ENCODE measurements around the gene RAI1. TPM values are rescaled to one million over a fixed set of nuclear protein-coding genes. Genes with fewer than 3 reads are reported as not detected.
A peak's percentile ranks its signal among the peaks of the same experiment; 100 is the strongest.

Gene RAI1
- total and polyA plus RNA-seq, 2 of the 8 experiments (the other 6 are each of a cell fraction or from before 2014, with no cell fraction given) = 0.39 to 1.2 TPM

DNA sequence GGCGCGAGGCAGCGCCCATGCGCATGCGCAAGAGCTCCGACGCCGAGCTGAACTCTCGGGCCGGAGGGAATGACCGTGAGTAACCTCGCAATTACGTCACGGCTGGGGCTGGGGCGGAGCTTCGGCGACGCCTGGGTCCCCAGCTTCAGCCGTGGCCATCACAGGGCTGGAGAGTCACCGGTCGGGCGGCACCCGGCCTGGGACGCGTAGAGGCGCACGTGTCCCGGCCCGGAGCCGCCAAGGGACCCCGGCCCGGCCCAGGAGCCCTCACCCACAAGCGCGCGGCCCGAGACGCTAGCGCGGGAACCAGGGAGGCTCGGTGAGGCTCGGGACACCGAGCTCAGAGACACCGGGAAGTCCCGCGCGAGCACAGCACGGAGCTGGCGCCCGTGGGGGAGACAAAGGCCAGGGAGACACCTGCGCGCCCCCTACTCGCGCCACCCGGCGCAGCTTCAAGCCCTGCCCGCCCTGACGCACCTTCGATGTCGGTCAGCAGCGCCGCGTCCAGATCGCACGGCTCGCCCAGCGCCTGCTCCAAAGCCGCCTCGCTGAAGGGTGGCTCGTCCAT is 155.1 kb downstream of the RAI1 start:
- no peak overlapping the region for H2BK120ac ChIP-seq (replicated peaks; ENCODE audit: low read depth, low read length)
- peak overlapping the region; percentile 93 for H2AK5ac ChIP-seq (ENCODE audit: low read depth, low read length)
- H3K27ac ChIP-seq (ENCODE audit: low read depth, low read length) = peak overlapping the region; percentile 93
- H4K20me1 ChIP-seq (replicated peaks in 1 of 2; ENCODE audit: control insufficient read depth in 1 of 2, insufficient read depth in 2 of 2, low read length in 2 of 2) = peaks cover 22% of the 10 kb centered on the region in 2 experiments
- H2AFZ ChIP-seq (ENCODE audit: low read length) = no peak overlapping the region
- no peak overlapping the region for H2BK15ac ChIP-seq (ENCODE audit: low read length)
- H2BK12ac ChIP-seq (ENCODE audit: low read depth, low read length) = peak overlapping the region; percentile 97; the same call in 1 of the 2 replicates
- peak overlapping the region; percentile 98 for H4K8ac ChIP-seq (ENCODE audit: extremely low read depth, insufficient read depth, low read length)
- peak overlapping the region; percentile 96 to 99 (median 99) for H3K9ac ChIP-seq (replicated peaks in 1 of 4; ENCODE audit: extremely low read depth in 1 of 4, low read depth in 3 of 4, low read length in 3 of 4)
- H3K4me1 ChIP-seq (replicated peaks in 1 of 4; ENCODE audit: control insufficient read depth in 3 of 4, insufficient read depth in 4 of 4, low read length in 3 of 4) = peaks cover 19 to 48% (median 39%) of the 10 kb centered on the region in 4 experiments
- peaks cover 0 to 10% (median under 1%) of the 10 kb centered on the region in 4 experiments; a peak in 4 of 8 replicates for H3K36me3 ChIP-seq (ENCODE audit: control insufficient read depth in 2 of 4, insufficient read depth in 4 of 4, low read length in 3 of 4)
- H3K18ac ChIP-seq (ENCODE audit: extremely low read depth, low read length) = peak overlapping the region; percentile 99
- peak; percentile 89 to 99 for DNase-seq (ENCODE audit: low read depth in 1 of 2, low spot score in 2 of 2)
- no peak overlapping the region for H3K23ac ChIP-seq (ENCODE audit: insufficient read length)
- H3K4me3 ChIP-seq (ENCODE audit: extremely low read depth in 1 of 4, insufficient read depth in 2 of 4, low read depth in 3 of 4, low read length in 4 of 4) = peak overlapping the region; percentile 81 to 99 (median 96)
- FAIRE-seq = no peak
- no peaks in the 10 kb centered on the region for H3K27me3 ChIP-seq (replicated peaks in 1 of 4; ENCODE audit: control insufficient read depth in 3 of 4, extremely low read depth in 1 of 4, insufficient read depth in 3 of 4, low read length in 3 of 4)
- peak overlapping the region; percentile 63 for H4K5ac ChIP-seq (ENCODE audit: insufficient read length, low read depth, low read length)
- H3K79me2 ChIP-seq (ENCODE audit: control insufficient read depth in 1 of 2, insufficient read depth in 2 of 2, low read length in 2 of 2) = peaks cover 26 to 43% of the 10 kb centered on the region in 2 experiments
- peak overlapping the region; percentile 99 for H2BK5ac ChIP-seq (ENCODE audit: low read depth, low read length)
- POLR2A ChIA-PET (ENCODE audit: partially characterized antibody) = interaction anchor here (0.7 to 18.4 kb wide), 35 partner anchors 9 to 342 kb away, joined by 3 to 532 read pairs (median 5); no protein-coding TSS in a partner anchor
- H3K23me2 ChIP-seq (ENCODE audit: low read depth, low read length) = peaks cover 15% of the 10 kb centered on the region
- H3K9me3 ChIP-seq (ENCODE audit: insufficient read depth in 2 of 2, low read depth in 1 of 2, low read length in 1 of 2) = no peaks in the 10 kb centered on the region
- CTCF ChIA-PET (ENCODE audit: partially characterized antibody) = interaction anchor here (0.9 to 6.6 kb wide), 6 partner anchors 9 to 24 kb away, joined by 5 to 66 read pairs (median 8); no protein-coding TSS in a partner anchor
- peak overlapping the region; percentile 95 for H4K91ac ChIP-seq (replicated peaks; ENCODE audit: insufficient read length, low read length)
- H3K56ac ChIP-seq (replicated peaks; ENCODE audit: insufficient read length, low read depth, low read length) = peak overlapping the region; percentile 86
- no peak overlapping the region for H3K14ac ChIP-seq (ENCODE audit: insufficient read length)
- H3K4ac ChIP-seq (replicated peaks; ENCODE audit: insufficient read length, low read depth, low read length) = peak overlapping the region; percentile 69
- 2% methylated on average over 64 of the region's 69 CpGs; no CpG with 5 or more reads in 1 of the 2 experiments for WGBS, 2 experiments (ENCODE audit: extremely low coverage in 1 of 2, insufficient coverage in 1 of 2, insufficient read length in 1 of 2, insufficient replicate concordance in 2 of 2, low coverage in 1 of 2, low lambda C conversion rate in 2 of 2, missing lambda C conversion rate in 1 of 2)
- H3K4me2 ChIP-seq (ENCODE audit: insufficient read depth in 1 of 2, low read depth in 2 of 2, low read length in 2 of 2) = peak overlapping the region; percentile 79 to 86
- H3K79me1 ChIP-seq (ENCODE audit: low read depth, low read length) = peaks cover 11% of the 10 kb centered on the region
- no peak overlapping the region for H2BK20ac ChIP-seq (ENCODE audit: low read length)
- no peak for TF ChIP-seq BCL11A (IDR thresholded peaks at IDR 0.05; ENCODE audit: low read depth in 2 of 2, low read length in 2 of 2)
- TF ChIP-seq, protein P1, sequence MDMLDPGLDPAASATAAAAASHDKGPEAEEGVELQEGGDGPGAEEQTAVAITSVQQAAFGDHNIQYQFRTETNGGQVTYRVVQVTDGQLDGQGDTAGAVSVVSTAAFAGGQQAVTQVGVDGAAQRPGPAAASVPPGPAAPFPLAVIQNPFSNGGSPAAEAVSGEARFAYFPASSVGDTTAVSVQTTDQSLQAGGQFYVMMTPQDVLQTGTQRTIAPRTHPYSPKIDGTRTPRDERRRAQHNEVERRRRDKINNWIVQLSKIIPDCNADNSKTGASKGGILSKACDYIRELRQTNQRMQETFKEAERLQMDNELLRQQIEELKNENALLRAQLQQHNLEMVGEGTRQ (IDR thresholded peaks at IDR 0.05; ENCODE audit: low read length) = peak; percentile 30; the same call in 1 of the 2 replicates
- no peak for TF ChIP-seq SRF (IDR thresholded peaks at IDR 0.05; ENCODE audit: low read depth, low read length)
- no peak for TF ChIP-seq CBX5 (IDR thresholded peaks at IDR 0.05; ENCODE audit: low read depth, low read length)
- peak; percentile 94 for TF ChIP-seq RXRA (IDR thresholded peaks at IDR 0.05; ENCODE audit: insufficient read depth, low read depth, low read length)
- TF ChIP-seq SAP30 (IDR thresholded peaks at IDR 0.05; ENCODE audit: insufficient read depth, insufficient replicate concordance, low read length) = no peak
- TF ChIP-seq, protein P2, sequence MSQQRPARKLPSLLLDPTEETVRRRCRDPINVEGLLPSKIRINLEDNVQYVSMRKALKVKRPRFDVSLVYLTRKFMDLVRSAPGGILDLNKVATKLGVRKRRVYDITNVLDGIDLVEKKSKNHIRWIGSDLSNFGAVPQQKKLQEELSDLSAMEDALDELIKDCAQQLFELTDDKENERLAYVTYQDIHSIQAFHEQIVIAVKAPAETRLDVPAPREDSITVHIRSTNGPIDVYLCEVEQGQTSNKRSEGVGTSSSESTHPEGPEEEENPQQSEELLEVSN (IDR thresholded peaks at IDR 0.05) = no peak; the same call in none of the 2 replicates
- peak; percentile 80 for TF ChIP-seq GTF2F1 (IDR thresholded peaks at IDR 0.05; ENCODE audit: borderline replicate concordance, low read depth, low read length)

All from H1 (cell line).